Mucosa of stomach (tissue), 1 donor: ENCODE results near the gene CSMD2.
"Not testable (repeated sequence)": the region's sequence is repeated elsewhere in the genome, so short reads cannot be mapped to it uniquely, and the experiment has no call there.

Source experiments
- H3K27me3 ChIP-seq: one replicate; pipeline ENCODE4 v1.7.0; 2013; ENCODE audit warnings: mild to moderate bottlenecking, low read length; ENCODE audit not compliant: control insufficient read depth, insufficient read depth
- H3K36me3 ChIP-seq: one replicate; pipeline ENCODE4 v1.7.0; 2013; ENCODE audit warnings: low read length; ENCODE audit not compliant: control insufficient read depth, insufficient read depth
- H3K4me1 ChIP-seq: one replicate; pipeline ENCODE4 v1.7.0; 2013; ENCODE audit warnings: mild to moderate bottlenecking, low read length; ENCODE audit not compliant: control insufficient read depth, insufficient read depth
- H3K4me3 ChIP-seq: one replicate; pipeline ENCODE4 v1.7.0; 2013; ENCODE audit warnings: low read length
- H3K9ac ChIP-seq: one replicate; pipeline ENCODE4 v1.7.0; 2013; ENCODE audit warnings: mild to moderate bottlenecking, low read length, moderate library complexity
- H3K9me3 ChIP-seq: one replicate; pipeline ENCODE4 v1.7.0; 2013; ENCODE audit warnings: mild to moderate bottlenecking, low read length, moderate library complexity; ENCODE audit not compliant: control insufficient read depth
- donor health status: Pancreatic carcinoma.

CSMD2 gene

GRCh38 chr1:34164771-34165391, at the start of gene CSMD2:
Gene CSMD2, minus strand, starts transcription at chr1:34165230. Its CDS starts 133 bp downstream, at chr1:34165097.
- Histone ChIP-seq H3K36me3 (no peaks in the 10 kb centered on the region), H3K27me3 (peaks cover 65% of the 10 kb centered on the region), H3K4me3 (no peak within 1 kb of the TSS), H3K9ac (no peak within 1 kb of the TSS), H3K9me3 (no peaks in the 10 kb centered on the region), H3K4me1 (peaks cover 9% of the 10 kb centered on the region)

- no peak overlapping the region for H3K4me3 ChIP-seq
These were observed 48.9 kb upstream of the CSMD2 start for GRCh38 chr1:34213956-34214355.

GRCh38 chr1:34212673-34213072, 47.6 kb upstream of the CSMD2 start:
- Histone ChIP-seq H3K4me3 (no peak overlapping the region), H3K36me3 (no peaks in the 10 kb centered on the region), H3K4me1 (no peaks in the 10 kb centered on the region), H3K27me3 (no peaks in the 10 kb centered on the region), H3K9ac (no peak overlapping the region), H3K9me3 (no peaks in the 10 kb centered on the region)

More at GRCh38 chr1:34213956-34214355, 48.9 kb upstream of the CSMD2 start:
- H3K4me1 ChIP-seq = no peaks in the 10 kb centered on the region
- H3K9me3 ChIP-seq = no peaks in the 10 kb centered on the region
- no peak overlapping the region for H3K9ac ChIP-seq
- H3K27me3 ChIP-seq = no peaks in the 10 kb centered on the region
- H3K36me3 ChIP-seq = no peaks in the 10 kb centered on the region

- Histone ChIP-seq H3K9me3 (no peaks in the 10 kb centered on the region), H3K4me3 (no peak overlapping the region), H3K9ac (no peak overlapping the region), H3K27me3 (no peaks in the 10 kb centered on the region), H3K36me3 (no peaks in the 10 kb centered on the region), H3K4me1 (no peaks in the 10 kb centered on the region)
These were observed 34.9 kb upstream of the CSMD2 start for GRCh38 chr1:34199927-34200326.

- H3K9me3 ChIP-seq = no peaks in the 10 kb centered on the region
- H3K36me3 ChIP-seq = no peaks in the 10 kb centered on the region
- no peak overlapping the region for H3K4me3 ChIP-seq
- no peaks in the 10 kb centered on the region for H3K4me1 ChIP-seq
- peaks cover 3% of the 10 kb centered on the region for H3K27me3 ChIP-seq
- no peak overlapping the region for H3K9ac ChIP-seq
These were observed 27.6 kb upstream of the CSMD2 start for GRCh38 chr1:34192621-34193020.

- H3K9me3 ChIP-seq = no peaks in the 10 kb centered on the region
- no peaks in the 10 kb centered on the region for H3K36me3 ChIP-seq
These were observed 25.7 kb upstream of the CSMD2 start for GRCh38 chr1:34190692-34191091.

GRCh38 chr1:34188985-34189384, 24.0 kb upstream of the CSMD2 start:
- Histone ChIP-seq H3K27me3 (peaks cover 3% of the 10 kb centered on the region), H3K9me3 (no peaks in the 10 kb centered on the region), H3K4me3 (no peak overlapping the region), H3K9ac (no peak overlapping the region), H3K4me1 (no peaks in the 10 kb centered on the region), H3K36me3 (no peaks in the 10 kb centered on the region)

More at GRCh38 chr1:34190692-34191091, 25.7 kb upstream of the CSMD2 start:
- Histone ChIP-seq H3K27me3 (peaks cover 3% of the 10 kb centered on the region), H3K4me1 (no peaks in the 10 kb centered on the region), H3K9ac (no peak overlapping the region), H3K4me3 (no peak overlapping the region)

GRCh38 chr1:34188418-34188817, 23.4 kb upstream of the CSMD2 start:
- H3K4me3 ChIP-seq = no peak overlapping the region
- H3K4me1 ChIP-seq = no peaks in the 10 kb centered on the region
- H3K27me3 ChIP-seq = peaks cover 3% of the 10 kb centered on the region
- no peaks in the 10 kb centered on the region for H3K9me3 ChIP-seq
- H3K36me3 ChIP-seq = no peaks in the 10 kb centered on the region
- H3K9ac ChIP-seq = no peak overlapping the region

GRCh38 chr1:34186741-34187494, 21.9 kb upstream of the CSMD2 start:
- H3K9me3 ChIP-seq = no peaks in the 10 kb centered on the region
- no peak overlapping the region for H3K9ac ChIP-seq
- H3K36me3 ChIP-seq = no peaks in the 10 kb centered on the region
- H3K4me3 ChIP-seq = no peak overlapping the region
- no peaks in the 10 kb centered on the region for H3K4me1 ChIP-seq
- H3K27me3 ChIP-seq = peaks cover 3% of the 10 kb centered on the region

GRCh38 chr1:34183381-34183780, 18.4 kb upstream of the CSMD2 start:
- H3K4me1 ChIP-seq, H3K9me3 ChIP-seq, H3K36me3 ChIP-seq, H3K9ac ChIP-seq, H3K4me3 ChIP-seq: not testable (repeated sequence)
- H3K27me3 ChIP-seq = peaks cover 14% of the 10 kb centered on the region

- Histone ChIP-seq H3K4me1 (no peaks in the 10 kb centered on the region), H3K36me3 (no peaks in the 10 kb centered on the region), H3K4me3 (no peak overlapping the region), H3K9me3 (no peaks in the 10 kb centered on the region), H3K27me3 (peaks cover 38% of the 10 kb centered on the region), H3K9ac (no peak overlapping the region)
These were observed 13.0 kb upstream of the CSMD2 start for GRCh38 chr1:34178072-34178471.

- Histone ChIP-seq H3K4me1 (no peaks in the 10 kb centered on the region), H3K4me3 (no peak within 1 kb of the TSS), H3K9me3 (no peaks in the 10 kb centered on the region), H3K36me3 (no peaks in the 10 kb centered on the region), H3K27me3 (peaks cover 38% of the 10 kb centered on the region), H3K9ac (no peak within 1 kb of the TSS)
These were observed 12.0 kb upstream of the CSMD2 start, which contains the start of gene C1orf94 for GRCh38 chr1:34176830-34177603. Gene C1orf94, plus strand, starts transcription at chr1:34176907. Its CDS starts 883 bp downstream, at chr1:34177790.
